GM19035 (cell line): ENCODE results near the gene SLC26A1.

Experiments used
- ATAC-seq: cut with Tn5 transposase; IDR thresholded peaks from one replicate; pipeline ENCODE4 v1.9.1; 2021; ENCODE audit not compliant: unreplicated experiment

Gene SLC26A1, protein sequence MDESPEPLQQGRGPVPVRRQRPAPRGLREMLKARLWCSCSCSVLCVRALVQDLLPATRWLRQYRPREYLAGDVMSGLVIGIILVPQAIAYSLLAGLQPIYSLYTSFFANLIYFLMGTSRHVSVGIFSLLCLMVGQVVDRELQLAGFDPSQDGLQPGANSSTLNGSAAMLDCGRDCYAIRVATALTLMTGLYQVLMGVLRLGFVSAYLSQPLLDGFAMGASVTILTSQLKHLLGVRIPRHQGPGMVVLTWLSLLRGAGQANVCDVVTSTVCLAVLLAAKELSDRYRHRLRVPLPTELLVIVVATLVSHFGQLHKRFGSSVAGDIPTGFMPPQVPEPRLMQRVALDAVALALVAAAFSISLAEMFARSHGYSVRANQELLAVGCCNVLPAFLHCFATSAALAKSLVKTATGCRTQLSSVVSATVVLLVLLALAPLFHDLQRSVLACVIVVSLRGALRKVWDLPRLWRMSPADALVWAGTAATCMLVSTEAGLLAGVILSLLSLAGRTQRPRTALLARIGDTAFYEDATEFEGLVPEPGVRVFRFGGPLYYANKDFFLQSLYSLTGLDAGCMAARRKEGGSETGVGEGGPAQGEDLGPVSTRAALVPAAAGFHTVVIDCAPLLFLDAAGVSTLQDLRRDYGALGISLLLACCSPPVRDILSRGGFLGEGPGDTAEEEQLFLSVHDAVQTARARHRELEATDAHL

DNA sequence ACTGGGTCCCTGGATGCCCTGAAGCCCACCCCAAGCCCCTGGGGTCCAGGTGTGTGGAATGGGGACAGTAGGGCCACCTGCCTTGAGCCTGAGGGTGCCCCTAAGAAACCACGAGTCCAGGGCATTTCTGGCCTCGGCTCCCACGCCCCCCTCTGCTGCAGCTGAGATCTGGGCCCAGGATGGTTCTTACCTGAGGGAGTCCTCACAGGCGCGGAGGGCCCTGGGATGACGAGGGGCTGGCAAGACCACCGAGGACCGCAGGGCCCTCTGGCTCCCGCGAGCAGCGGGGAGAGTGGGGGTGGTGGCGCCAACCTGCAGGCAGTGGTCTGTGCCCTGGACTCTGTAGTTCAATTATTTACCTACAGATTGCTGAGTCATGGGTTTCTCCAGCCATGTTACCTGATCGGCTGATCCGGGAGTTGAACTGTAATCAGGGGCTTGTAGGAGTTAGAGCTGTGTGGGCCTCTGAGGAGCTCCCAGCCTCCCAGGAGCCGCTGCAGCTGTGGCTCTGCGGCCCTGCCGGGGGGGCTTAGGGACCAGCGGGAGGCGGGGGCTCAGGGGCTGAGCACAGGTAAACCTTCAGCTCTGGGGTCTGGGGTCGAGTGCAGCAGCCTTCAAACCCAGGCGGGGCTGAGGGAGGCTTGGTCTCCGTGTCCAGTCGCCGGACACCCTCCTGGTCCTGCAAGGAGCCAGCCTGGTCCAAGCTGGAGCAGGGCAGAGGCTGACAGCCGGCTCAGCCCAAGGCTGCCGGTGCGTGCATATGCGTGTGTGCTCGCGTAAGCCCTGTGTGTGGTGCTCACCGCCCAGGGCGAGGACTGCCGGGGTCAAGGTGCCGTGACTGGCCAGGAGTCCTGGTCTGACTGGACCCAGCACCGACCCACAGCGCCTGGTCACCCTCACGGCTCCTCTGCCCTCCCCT lies at the start of gene SLC26A1:
Gene SLC26A1, minus strand, starts transcription at position 294 of the 919 bp plus-strand sequence. CDS start 1,701 bp downstream, outside the sequence.
- no peak for ATAC-seq

DNA sequence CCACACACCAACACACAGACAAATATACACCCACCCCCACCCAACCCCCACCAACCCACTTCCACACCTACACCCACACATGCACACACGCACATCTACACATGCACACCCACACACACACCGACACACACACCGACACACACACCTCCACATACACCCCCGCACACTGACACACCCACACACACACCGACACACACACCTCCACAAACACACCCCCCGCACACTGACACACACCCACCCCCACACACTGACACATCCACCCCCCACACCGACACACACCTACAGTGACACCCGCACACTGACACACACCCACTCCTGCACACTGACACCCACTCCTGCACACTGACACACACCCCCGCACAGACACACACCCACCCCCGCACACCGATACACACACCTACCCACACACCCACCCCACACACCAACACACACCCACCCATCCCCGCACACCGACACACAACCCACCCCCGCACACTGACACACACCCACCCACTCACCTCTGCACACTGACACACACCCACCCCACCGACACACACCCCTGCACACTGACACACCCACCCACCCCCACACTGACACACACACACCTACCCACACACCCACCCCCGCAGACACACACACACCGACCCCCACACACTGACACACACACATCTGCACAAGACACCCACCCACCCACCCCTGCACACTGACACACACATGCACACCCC lies 49.3 kb upstream of the SLC26A1 start:
- no peak for ATAC-seq

DNA sequence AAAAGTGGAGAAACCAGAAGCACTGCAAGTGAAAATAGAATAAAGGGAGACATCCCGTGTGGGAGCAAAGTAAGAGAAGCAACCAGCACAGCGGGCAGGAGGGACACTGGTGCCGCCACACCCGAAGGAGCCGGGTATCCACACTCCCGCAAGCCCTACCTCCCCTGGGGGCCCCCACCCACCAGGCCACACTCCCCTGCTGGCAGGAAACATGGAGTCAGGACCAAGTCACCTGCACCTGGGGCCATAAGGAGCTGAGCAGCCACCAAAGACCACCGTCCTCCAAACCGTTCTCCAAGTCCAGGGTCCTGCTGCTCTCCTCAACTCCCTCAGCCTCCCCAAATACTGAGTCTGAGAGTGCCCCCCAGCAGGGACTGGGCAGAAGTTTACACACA lies 48.7 kb upstream of the SLC26A1 start:
- ATAC-seq: no peak

DNA sequence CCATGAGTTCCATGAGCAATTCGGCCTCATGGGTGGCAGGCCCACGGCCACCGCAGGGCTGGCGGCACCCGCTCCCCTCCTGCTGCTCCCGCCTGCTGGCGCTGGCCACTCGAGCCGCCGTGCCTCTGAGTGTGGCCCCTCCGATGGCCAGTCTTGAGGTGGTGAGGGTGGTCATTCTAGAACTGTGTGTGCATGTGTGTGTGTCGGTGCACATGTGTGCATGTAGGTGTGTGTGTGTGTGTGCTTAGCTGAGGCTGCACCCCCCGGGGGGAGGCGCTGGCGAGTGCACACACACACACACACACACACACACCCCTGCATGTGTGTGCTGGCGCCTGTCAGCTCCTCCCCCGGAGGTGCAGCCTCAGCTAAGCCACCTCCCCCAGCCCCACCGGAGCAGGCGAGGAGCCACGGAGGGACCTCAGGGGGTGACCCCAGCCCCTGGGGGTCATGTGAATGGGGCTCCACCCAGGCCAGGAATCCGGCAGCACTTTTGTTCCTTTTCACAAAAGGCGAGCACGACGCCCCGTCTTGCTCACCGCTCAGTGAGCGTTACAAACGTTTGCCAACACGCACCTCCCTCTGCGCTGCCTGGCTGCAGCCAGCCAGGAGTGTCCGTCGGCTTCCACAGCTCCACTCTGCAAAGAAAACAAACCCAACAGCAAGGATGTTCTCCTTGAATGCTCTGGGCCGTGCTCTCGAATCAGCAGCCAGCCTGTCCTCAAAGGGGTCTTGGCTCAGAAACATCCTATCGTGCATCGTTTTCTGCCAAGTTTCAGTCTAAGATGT lies 48.1 kb upstream of the SLC26A1 start:
- no peak for ATAC-seq

DNA sequence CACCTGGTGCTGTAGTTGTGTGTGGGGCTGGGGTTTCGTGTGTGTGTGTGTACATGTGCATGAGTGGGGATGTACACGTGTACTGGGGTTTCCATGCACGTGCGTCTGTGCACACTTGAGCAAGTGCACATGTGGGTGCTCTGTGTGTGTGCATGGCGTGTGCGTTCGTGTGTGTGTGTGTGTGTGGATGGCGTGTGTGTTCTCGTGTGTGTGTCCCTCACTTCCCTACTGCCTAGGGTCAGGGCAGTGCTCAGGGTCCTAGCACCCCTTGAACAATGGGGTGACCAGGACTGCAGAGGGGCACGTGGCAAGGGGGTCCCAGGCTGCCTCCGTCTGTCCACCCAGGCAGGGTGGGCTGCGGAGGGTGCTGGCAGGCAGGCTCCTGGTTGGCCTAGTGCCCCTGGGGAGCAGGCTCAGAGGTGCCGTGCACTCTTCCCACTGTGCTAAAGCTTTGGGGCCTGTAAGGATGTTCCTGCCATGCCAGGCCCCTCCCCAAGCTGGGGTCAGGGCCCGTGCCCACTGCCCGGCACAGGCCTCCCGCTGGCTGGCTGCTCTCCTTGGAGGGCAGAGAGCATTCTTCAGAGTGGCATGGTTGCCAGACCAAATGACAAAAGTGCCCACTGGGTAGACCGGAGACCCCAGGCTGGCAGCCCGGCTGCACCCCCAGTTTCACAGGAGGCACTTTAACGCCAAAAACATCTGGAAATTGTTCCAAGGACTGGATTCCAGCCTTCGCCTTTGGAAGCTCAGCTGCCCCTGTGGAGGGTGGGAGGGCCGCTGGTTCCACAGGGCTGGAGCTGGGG lies 47.3 kb upstream of the SLC26A1 start:
- ATAC-seq: no peak

DNA sequence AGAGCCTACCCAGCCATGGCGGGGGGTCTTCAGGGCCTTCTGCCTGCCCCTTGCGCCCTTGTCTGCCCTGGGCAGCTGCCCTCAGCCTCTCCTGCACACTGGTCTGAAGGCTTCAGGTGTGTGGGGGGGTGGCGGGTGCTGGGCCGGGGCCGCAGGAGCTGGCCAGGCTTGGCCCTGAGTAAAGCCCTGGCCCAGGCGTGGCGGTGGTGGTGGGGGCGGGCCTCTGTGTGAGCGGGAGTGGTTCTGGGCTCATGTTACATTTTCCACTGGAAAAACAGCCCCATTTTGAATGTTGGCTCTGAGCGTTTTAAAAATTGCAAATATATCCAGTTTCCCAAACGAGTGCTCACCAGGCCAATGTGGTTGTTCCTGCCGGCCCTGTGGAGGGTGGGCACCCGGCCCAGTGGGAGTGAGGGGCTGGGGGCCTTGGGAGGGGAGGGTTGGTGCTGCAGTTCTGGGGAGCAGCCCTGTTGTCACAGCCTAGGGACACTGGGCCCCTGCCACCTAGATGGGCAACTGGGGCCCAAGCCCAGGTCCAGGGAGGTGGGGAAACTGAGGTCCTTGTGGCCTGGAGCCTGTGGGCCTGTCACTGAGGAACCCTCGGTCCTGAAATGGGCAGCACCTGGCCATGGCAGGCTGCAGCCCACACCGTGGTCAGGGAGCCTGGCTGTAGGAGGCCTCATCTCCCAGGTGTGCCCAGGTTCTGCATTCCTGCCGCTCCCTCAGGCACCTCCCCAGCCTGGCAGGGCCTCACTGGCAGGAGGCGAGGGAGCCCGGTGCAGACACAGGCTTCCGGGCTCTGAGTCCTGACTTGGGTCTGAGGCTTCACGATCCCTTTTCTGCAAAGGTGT lies 46.5 kb upstream of the SLC26A1 start:
- ATAC-seq: no peak

DNA sequence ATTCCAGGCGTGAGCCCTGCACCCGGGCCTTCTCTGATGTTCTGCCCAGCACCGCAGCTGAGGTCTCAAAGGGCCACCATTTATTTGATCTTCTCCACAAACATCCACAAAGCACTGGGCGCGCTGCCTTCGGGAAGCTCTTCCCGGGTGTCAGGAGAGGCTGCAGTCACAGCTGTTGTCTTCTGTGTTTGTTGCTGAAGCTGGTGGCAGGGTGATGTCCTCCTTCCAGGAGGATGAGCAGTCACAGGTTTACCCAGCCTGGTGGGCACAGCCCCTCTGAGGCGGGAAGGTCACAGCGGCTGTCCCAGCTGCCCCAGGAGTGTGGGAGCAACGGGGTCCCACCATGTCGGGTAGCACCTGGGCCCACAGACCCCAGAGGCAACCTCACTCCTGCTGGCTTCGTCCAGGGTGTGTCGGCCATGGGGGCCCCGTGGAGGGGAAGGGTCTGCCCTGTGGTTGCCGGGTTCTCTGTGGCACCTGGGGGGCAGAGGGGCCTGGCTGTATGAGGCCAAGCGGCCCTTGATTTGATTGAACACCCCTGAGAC lies 45.8 kb upstream of the SLC26A1 start:
- ATAC-seq: no peak

DNA sequence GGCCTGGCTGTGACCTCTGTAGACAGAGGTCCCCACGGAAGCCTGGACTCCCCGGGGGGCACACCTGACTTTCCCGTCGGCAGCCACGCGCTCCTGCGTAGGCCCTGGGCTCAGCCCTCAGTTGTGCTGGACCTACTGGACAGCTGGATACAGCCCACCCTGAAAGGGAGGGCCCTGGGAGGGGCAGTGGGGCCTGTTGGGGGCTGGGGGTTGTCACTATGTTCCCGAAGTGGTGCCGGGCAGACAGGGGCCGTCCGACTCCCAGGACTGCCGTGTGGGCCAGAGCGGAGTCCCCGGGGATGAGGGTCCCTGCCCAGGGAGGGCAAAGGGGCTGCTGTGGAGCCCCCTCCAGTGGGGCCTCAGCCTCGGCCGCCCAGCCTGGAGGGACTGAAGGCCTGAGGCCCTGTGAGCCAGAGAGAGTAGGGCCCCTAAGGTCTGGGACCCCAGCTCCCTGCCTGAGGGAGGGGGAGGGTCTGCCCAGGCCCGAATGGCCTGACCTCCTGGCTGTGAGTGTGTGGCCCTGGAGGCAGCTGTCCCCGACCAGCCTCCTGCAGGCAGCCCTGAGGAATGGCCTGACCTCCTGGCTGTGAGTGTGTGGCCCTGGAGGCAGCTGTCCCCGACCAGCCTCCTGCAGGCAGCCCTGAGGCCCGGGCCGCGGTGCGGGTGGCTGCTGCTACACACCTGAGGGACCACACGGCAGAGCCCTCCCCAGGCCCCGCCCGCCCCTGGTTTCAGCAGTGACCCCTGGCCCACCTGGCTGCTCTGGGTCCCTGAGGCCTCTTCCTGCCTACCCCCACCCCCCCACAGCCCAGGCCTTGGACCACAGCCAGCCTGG lies 44.0 kb upstream of the SLC26A1 start:
- no peak for ATAC-seq

DNA sequence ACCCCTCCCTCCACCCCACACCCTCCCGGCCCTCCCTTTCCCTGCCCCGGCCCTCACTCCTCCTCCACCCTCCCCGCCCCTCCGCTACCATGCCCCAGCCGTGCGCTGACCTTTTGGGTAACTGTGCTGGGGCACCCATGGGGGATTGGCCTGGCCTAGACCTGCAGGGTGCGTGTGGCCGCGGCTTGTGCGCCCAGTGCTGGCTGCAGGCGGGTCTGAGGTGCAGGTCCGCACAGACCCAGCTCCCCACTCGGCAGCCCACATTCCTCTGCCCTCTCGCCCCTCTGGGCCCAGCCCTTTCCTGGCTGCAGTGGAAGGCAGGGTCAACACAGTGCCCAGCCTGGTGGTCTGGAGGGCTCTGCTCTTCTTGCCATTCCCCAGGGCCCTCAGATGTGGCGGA lies 42.9 kb upstream of the SLC26A1 start:
- ATAC-seq: no peak

DNA sequence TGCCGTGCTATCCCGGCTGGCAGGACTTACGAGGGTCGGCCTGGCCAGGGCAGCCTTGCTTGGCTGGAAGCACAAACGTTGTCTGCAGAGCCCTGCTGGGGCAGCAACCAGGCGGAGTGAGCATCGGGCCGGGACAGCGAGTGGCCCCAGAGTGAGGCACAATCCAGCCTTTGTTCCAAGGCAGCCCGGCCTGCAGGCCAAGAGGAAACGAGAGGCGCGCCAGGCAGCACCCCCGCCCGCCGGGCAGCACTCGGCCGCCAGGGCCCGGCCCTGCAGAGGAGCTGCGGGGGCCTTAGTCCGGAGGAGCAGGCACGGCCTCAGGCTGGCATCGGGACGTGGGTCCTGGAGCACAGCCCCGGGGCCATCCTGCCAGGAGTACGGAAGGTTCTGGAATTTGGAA lies 42.3 kb upstream of the SLC26A1 start:
- no peak for ATAC-seq

DNA sequence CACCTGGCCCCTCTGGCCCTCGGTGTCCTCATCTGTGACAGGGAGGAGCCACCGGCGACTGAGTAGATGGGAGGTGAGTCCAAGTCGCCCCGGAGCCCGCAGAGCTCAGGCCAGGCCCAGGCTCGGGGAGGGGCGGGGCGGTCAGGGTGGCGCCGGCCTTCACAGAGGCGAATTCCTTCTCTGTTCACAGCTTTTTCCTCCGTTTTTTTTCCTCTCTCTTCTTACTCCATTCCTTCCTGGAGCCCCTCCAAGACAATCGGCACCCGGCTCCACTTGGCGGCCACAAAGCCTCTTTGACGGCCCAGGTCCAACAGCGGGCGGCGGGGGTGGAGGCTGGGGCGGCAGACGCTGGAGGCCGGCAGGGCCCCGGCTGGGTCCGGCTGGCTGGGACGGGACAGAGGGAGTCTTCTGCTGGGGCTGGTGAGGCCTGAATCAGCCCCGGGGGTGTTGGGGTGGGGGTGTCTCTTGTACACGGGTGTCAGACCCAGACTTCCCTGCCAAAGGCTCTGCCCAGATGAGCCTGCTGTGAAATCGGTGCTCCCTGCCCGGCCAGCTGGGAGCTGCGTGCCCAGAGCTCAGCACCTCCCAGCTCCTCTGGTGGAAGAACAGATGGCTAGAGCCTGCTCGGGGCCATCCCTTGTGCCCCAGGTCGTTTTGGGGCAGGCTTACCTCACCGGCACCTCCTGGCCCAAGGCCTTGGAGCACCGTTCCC lies 40.8 kb upstream of the SLC26A1 start:
- no peak for ATAC-seq

DNA sequence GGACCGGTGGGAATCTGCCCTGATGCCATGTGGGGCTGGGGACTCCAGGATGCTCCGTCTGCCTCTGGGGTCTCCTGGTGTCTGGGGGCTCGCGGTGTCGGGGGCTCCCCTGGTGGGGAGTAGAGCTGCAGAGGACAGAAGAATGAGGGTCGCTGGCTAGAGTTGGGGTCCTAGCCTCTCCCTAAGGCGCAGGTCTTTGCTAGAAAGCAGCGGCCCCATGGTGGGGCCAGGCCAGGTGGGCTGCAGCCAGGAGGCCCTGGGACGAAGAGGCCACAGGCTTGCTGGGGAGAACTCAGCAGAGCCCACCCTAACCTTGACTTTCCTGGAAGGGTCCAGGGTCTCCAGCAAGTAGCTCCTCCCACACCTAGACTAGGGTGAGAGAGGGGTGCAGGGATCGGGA lies 39.7 kb upstream of the SLC26A1 start:
- no peak for ATAC-seq

DNA sequence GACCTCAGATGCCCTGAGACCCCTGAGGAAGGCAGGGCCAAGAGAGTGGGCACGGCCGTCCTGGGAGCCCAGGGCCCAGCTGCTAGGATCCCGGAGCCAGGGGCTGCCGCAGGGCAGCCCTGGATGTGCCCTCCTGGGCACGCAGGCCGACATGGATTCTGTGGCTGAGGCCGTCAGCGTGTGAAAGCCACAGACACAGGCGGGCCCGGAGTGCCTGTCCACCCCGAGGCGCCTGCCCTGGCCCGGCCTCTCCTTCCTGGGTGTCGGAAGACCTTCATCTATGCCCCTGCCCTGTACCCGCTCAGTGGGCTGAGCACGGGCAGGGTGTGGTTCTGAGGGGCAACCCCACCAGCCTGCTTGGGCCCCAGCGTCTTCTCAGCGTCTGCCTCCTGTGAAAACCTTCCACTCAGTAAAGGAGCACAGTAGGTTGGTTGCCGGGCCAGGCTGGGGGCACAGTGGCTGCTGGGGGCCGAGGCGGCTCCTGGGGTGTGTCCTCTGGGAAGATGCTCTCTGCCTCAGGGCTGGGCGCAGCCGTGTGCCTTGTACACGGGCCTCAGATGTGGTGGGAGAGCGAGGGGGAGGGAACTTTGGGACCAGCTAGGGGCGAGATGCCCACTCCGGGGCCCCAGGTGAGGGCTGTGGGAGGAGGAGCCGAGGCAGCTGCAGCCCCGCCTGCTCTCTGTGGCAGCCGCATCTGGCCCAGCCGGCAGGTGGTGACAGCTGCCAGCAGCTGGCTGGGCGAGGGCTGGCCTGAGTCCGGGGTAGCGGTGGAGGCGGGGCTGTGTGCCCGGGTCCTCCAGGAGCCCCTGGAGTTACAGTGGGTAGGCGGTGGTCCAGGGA lies 39.0 kb upstream of the SLC26A1 start:
- no peak for ATAC-seq

DNA sequence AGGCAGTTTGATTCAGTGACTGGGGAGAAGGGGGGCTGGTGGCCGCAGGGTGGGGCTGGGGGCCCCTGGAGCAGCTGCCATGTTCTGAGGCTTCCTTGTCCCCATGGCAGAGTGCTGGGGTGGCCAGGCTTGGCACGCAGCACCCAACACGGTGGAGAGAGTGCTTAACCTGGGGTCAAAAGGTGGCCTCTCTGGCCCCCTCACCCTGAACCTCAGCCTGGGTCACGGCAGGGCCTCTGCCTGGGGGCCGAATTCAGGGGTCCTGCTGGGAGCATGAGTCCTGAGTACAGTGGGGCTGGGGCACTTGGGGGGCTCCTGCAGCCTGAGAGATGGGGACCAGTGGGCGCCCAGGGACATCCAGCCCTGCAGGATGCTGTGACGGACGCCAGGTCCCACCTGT lies 38.1 kb upstream of the SLC26A1 start:
- ATAC-seq: no peak

DNA sequence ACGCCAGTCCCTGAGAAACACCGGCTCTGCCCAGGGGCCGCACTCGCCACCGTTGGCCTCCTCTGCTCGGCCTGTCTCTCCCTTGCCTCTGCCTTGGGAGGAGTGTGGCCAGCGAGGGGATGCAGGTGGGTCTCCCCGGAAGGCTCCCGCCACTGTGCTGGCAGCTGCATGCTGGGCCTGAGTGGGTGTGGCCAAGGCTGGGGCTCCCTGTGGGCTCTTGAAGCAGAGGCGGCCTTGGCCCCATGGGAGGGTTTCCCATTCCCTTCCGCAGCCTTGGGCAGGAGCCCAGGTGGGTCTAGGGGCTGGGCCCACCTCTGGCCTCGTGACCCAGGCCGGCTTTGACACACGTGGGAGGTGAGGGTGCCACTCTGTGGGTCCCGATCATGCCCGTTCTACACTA lies 37.4 kb upstream of the SLC26A1 start:
- no peak for ATAC-seq

DNA sequence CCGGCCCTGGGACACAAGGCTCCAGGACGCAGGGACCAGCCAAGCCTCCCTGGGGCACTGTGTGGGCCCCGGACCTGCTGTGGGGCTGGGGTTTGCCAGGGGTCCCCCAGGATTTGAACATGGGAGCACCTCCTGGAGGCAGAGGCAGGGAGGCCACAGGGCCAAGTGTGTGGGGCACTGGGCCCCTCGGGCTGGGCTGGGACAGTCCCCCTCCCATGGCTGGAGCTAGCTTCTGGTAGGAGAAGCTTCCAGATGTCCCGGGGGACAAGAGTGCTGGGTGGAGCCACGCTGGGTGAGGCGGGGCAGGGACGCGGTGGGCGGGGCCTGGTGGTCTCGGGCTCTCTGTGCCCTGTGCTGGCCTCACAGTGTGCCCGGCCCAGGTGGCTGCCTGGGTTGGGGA lies 36.8 kb upstream of the SLC26A1 start:
- no peak for ATAC-seq
